CD14-positive monocyte (primary cell): Measurements from ENCODE around the gene UTP3. TPM values are rescaled to one million over a fixed set of nuclear protein-coding genes. Genes with fewer than 3 reads are reported as not detected.

Experiments used
- DNase-seq, 3 donors: peaks; one replicate each; pipeline ENCODE4 v3.0.0-alpha.2; 2011 to 2022
- H2AFZ ChIP-seq: 2 replicates; pipeline ENCODE4 v1.6.0; 2012; ENCODE audit warnings: mild to moderate bottlenecking, low read depth, low read length, inconsistent platforms; ENCODE audit not compliant: insufficient read depth, poor library complexity, severe bottlenecking
- H3K27ac ChIP-seq, 2 donors: 1 replicate in 1 of 2; 2 replicates in 1 of 2; pipeline ENCODE4 v1.5.1; 2012 to 2013; ENCODE audit warnings: low read length in 2 of 2, control low read depth in 1 of 2, inconsistent platforms in 1 of 2, low read depth in 1 of 2, mild to moderate bottlenecking in 1 of 2
- H3K27me3 ChIP-seq, 2 donors: one replicate each; pipeline versions ENCODE4 v1.6.0 to v1.6.1; 2011 to 2013; ENCODE audit warnings: low read length in 2 of 2; ENCODE audit not compliant: control insufficient read depth in 2 of 2, insufficient read depth in 2 of 2
- H3K36me3 ChIP-seq, 2 donors: replicated peaks in 1 of 2; 1 replicate in 1 of 2; 2 replicates in 1 of 2; pipeline versions ENCODE4 v1.5.1 to v1.6.1; 2012 to 2013; ENCODE audit warnings: low read length in 2 of 2, control low read depth in 1 of 2, inconsistent platforms in 1 of 2, mild to moderate bottlenecking in 1 of 2; ENCODE audit not compliant: insufficient read depth in 2 of 2, control insufficient read depth in 1 of 2
- H3K4me1 ChIP-seq, 2 donors: 1 replicate in 1 of 2; 2 replicates in 1 of 2; pipeline versions ENCODE4 v1.5.1 to v1.6.1; 2012 to 2013; ENCODE audit warnings: low read length in 2 of 2, control low read depth in 1 of 2, inconsistent platforms in 1 of 2, mild to moderate bottlenecking in 1 of 2, moderate library complexity in 1 of 2; ENCODE audit not compliant: insufficient read depth in 2 of 2, control insufficient read depth in 1 of 2
- H3K4me2 ChIP-seq: replicated peaks from 2 replicates; pipeline ENCODE3; 2012; ENCODE audit warnings: low read length, moderate library complexity, mild to moderate bottlenecking; ENCODE audit not compliant: poor library complexity, severe bottlenecking; ENCODE audit errors: extremely low read depth
- H3K4me3 ChIP-seq, 3 experiments: fragments of 200-600 bp in 1 of 3; sonication (generic) in 1 of 3; replicated peaks in 1 of 3; 1 replicate in 2 of 3; 2 replicates in 1 of 3; pipeline ENCODE4 v1.5.1; 2011 to 2013; ENCODE audit warnings: low read length in 3 of 3, mild to moderate bottlenecking in 3 of 3, control low read depth in 2 of 3, low read depth in 2 of 3, inconsistent platforms in 1 of 3, moderate library complexity in 1 of 3
- H3K79me2 ChIP-seq: 2 replicates; pipeline ENCODE4 v1.6.0; 2012; ENCODE audit warnings: mild to moderate bottlenecking, control low read depth, inconsistent platforms, low read length, moderate library complexity; ENCODE audit not compliant: insufficient read depth
- H3K9ac ChIP-seq: 2 replicates; pipeline ENCODE4 v1.6.0; 2017; ENCODE audit warnings: low read length, mild to moderate bottlenecking; ENCODE audit not compliant: insufficient read depth, poor library complexity, severe bottlenecking
- H3K9me3 ChIP-seq, 2 donors: replicated peaks in 1 of 2; 1 replicate in 1 of 2; 2 replicates in 1 of 2; pipeline versions ENCODE4 v1.5.1 to v1.6.1; 2012 to 2013; ENCODE audit warnings: low read length in 2 of 2, control low read depth in 1 of 2; ENCODE audit not compliant: control insufficient read depth in 1 of 2, insufficient read depth in 1 of 2
- H4K20me1 ChIP-seq: 2 replicates; pipeline ENCODE4 v1.6.0; 2012; ENCODE audit warnings: mild to moderate bottlenecking, low read length, control low read depth, moderate library complexity; ENCODE audit not compliant: insufficient read depth
- H3K27ac Mint-ChIP-seq, 7 donors: one replicate each; pipeline ENCODE4 v1.8.0; 2020; ENCODE audit warnings: mild to moderate bottlenecking in 7 of 7, mixed read lengths in 7 of 7, moderate library complexity in 6 of 7, inconsistent platforms in 2 of 7
- H3K27me3 Mint-ChIP-seq, 3 donors: one replicate each; pipeline ENCODE4 v1.8.0; 2021 to 2022; ENCODE audit warnings: low read depth in 3 of 3, mild to moderate bottlenecking in 3 of 3, mixed read lengths in 3 of 3, moderate library complexity in 3 of 3, inconsistent platforms in 1 of 3
- H3K36me3 Mint-ChIP-seq, 2 donors: one replicate each; pipeline ENCODE4 v1.8.0; 2020; ENCODE audit warnings: mixed read lengths in 2 of 2, inconsistent platforms in 1 of 2, mild to moderate bottlenecking in 1 of 2
- H3K4me1 Mint-ChIP-seq: one replicate; pipeline ENCODE4 v1.8.0; 2020; ENCODE audit warnings: mild to moderate bottlenecking, mixed read lengths
- H3K4me3 Mint-ChIP-seq, 2 donors: one replicate each; pipeline ENCODE4 v1.8.0; 2020; ENCODE audit warnings: mild to moderate bottlenecking in 2 of 2, mixed read lengths in 2 of 2, moderate library complexity in 1 of 2
- H3K9me3 Mint-ChIP-seq, 7 donors: one replicate each; pipeline ENCODE4 v1.8.0; 2020 to 2022; ENCODE audit warnings: mixed read lengths in 7 of 7, mild to moderate bottlenecking in 6 of 7, moderate library complexity in 6 of 7, inconsistent platforms in 2 of 7
- CTCF ChIP-seq: fragments of 200-600 bp; IDR thresholded peaks from one replicate; pipeline ENCODE4 v1.8.0; 2022; ENCODE audit warnings: antibody characterized with exemption, mild to moderate bottlenecking
- WGBS: methylation state at CpG from one replicate; pipeline ENCODE4 v1.1.5; 2013; ENCODE audit warnings: missing lambda C conversion rate; ENCODE audit not compliant: insufficient coverage; 5-methylcytosine and 5-hydroxymethylcytosine counted together
- intact Hi-C, 2 donors: fragments of 100-400 bp; cut with micrococcal nuclease; formaldehyde crosslinking; loops; one replicate each; pipeline versions ENCODE4 v1.15.0 to v1.15.1; 2023
- polyA plus RNA-seq, 3 donors: library from polyadenylated mRNA; depleted of rRNA in 1 of 3; unstranded in 2 of 3; stranded (reverse) in 1 of 3; fragments of 300-500 nt in 2 of 3; fragments of >200 nt in 1 of 3; fragmentation: Illumina TruSeq in 2 of 3; gene quantifications; 1 replicate in 2 of 3; 2 replicates in 1 of 3; pipeline ENCODE4 v1.2.3, GENCODE V29; 2012 to 2021

The UTP3 gene
- polyA plus RNA-seq, 3 donors: 3.0 to 10.8 (median 5.0) TPM

GRCh38 chr4:70713453-70714078, 25.2 kb downstream of the UTP3 start:
- Histone ChIP-seq H3K4me3 (peak overlapping the region in 2 of 3 experiments; percentile 0 to 67), H3K79me2 (peaks cover 74% of the 10 kb centered on the region), H4K20me1 (no peaks in the 10 kb centered on the region), H3K36me3 (no peaks in the 10 kb centered on the region), H3K9ac (peak overlapping the region; percentile 55), H3K27me3 (no peaks in the 10 kb centered on the region), H3K4me1 (peaks cover 54 to 61% of the 10 kb centered on the region in 2 donors), H2AFZ (no peak overlapping the region), H3K27ac (peak overlapping the region; percentile 90 to 92), H3K4me2 (peak overlapping the region; percentile 81), H3K9me3 (no peaks in the 10 kb centered on the region)
- Mint-ChIP-seq H3K27me3 (no peaks in the 10 kb centered on the region), H3K4me3 (peak overlapping the region; percentile 67 to 85), H3K27ac (peak overlapping the region; percentile 93 to 99 (median 98)), H3K9me3 (no peaks in the 10 kb centered on the region), H3K36me3 (peaks cover 0 to 4% of the 10 kb centered on the region in 2 donors), H3K4me1 (peaks cover 66% of the 10 kb centered on the region)
- TF ChIP-seq CTCF: no peak
- intact Hi-C loops: no loop called here
- WGBS: 90% methylated on average over 2 of the region's 7 CpGs
- DNase-seq: peak; percentile 65 to 84 (median 66)

GRCh38 chr4:70714079-70714887, 26.0 kb downstream of the UTP3 start:
- Histone ChIP-seq H3K79me2 (peaks cover 74% of the 10 kb centered on the region), H3K36me3 (no peaks in the 10 kb centered on the region), H3K27me3 (no peaks in the 10 kb centered on the region), H3K4me1 (peaks cover 58 to 67% of the 10 kb centered on the region in 2 donors), H3K9me3 (no peaks in the 10 kb centered on the region), H3K4me3 (peak overlapping the region in 1 of 3 experiments; percentile 67), H3K9ac (peak overlapping the region; percentile 28), H2AFZ (no peak overlapping the region), H3K4me2 (peak overlapping the region; percentile 81), H3K27ac (peak overlapping the region; percentile 90 to 92), H4K20me1 (no peaks in the 10 kb centered on the region)
- no CpG with 5 or more reads among the region's 5 CpGs for WGBS
- peak overlapping the region in 1 of 2 donors; percentile 85 for H3K4me3 Mint-ChIP-seq
- no peak for TF ChIP-seq CTCF
- H3K36me3 Mint-ChIP-seq: peaks cover 0 to under 1% of the 10 kb centered on the region in 2 donors
- no peaks in the 10 kb centered on the region for H3K27me3 Mint-ChIP-seq
- H3K4me1 Mint-ChIP-seq: peaks cover 70% of the 10 kb centered on the region
- intact Hi-C loops: no loop called here
- H3K9me3 Mint-ChIP-seq: no peaks in the 10 kb centered on the region
- DNase-seq: peak; percentile 70 to 92 (median 76)
- peak overlapping the region; percentile 93 to 99 (median 98) for H3K27ac Mint-ChIP-seq
